ENCODE measurements around the gene TMEM91. TPM values are rescaled to one million over a fixed set of nuclear protein-coding genes. Genes with fewer than 3 reads are reported as not detected.

TMEM91 gene
- total and polyA plus RNA-seq, 2 donors (not counting 3 experiments of a cell fraction or from before 2014, with no cell fraction given): 9.0 to 13.2 TPM

DNA sequence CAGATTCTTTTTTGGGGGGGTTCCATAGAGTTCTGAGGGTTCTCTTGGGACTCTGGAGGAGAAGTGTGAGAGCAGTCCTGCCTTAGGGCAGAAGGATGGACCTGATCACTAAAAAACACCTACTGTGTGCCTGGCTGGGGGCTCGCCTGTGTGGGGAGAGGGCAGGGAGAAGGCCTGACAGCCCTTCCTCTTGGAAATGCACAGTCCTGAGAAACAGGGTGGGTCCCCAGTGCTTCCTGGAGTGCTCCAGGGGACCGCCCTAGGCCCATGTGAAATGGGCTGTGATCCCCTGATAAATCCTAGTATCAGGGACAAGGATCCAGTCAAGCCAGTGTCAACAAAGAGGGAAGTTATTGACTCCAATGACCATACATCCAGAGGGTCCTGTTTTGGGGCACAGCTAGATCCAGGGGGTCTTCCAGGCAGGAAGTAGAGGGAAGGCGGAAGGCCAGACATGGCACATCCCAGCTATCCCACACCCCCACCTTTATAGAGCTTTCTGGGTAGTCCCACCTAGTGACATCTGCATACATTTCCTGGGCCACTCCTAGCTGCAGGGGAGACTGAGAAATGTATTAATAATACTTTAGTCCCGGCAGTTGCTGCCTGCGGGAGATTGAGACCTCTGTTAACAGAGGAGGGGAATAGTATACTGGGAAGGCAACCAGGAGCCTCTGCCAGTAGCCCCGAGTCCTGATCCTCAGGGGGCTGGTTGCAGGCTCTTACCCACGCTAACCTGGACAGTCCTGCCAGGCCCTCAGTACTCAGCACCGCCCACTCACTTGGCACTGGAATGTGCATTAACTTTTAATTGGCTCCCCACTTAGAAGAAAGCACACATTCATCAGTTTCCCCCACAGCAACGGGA lies 35.0 kb downstream of the TMEM91 start:
- H3K9me3 ChIP-seq (replicated peaks; ENCODE audit: control insufficient read depth, insufficient read depth, low read length): no peaks in the 10 kb centered on the region
- no peak overlapping the region for H3K4me3 ChIP-seq (replicated peaks in 1 of 3; ENCODE audit: insufficient read depth in 1 of 3, low read depth in 1 of 3, low read length in 3 of 3)
- ChIA-PET CTCF (no interaction called here), POLR2A (no interaction called here)
- no peaks in the 10 kb centered on the region for H3K9me1 ChIP-seq (replicated peaks; ENCODE audit: control insufficient read depth, extremely low read depth, insufficient read depth, low read length)
- intact Hi-C loops (cut with micrococcal nuclease): no loop called here
- DNase-seq (ENCODE audit: low read depth, low spot score) (no peak), FAIRE-seq (no peak)
- no peaks in the 10 kb centered on the region for H3K27me3 ChIP-seq (ENCODE audit: control insufficient read depth in 2 of 2, insufficient read depth in 2 of 2, low read length in 2 of 2)
- TF ChIP-seq, protein P1, sequence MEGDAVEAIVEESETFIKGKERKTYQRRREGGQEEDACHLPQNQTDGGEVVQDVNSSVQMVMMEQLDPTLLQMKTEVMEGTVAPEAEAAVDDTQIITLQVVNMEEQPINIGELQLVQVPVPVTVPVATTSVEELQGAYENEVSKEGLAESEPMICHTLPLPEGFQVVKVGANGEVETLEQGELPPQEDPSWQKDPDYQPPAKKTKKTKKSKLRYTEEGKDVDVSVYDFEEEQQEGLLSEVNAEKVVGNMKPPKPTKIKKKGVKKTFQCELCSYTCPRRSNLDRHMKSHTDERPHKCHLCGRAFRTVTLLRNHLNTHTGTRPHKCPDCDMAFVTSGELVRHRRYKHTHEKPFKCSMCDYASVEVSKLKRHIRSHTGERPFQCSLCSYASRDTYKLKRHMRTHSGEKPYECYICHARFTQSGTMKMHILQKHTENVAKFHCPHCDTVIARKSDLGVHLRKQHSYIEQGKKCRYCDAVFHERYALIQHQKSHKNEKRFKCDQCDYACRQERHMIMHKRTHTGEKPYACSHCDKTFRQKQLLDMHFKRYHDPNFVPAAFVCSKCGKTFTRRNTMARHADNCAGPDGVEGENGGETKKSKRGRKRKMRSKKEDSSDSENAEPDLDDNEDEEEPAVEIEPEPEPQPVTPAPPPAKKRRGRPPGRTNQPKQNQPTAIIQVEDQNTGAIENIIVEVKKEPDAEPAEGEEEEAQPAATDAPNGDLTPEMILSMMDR (IDR thresholded peaks at IDR 0.05; ENCODE audit: extremely low read depth in 1 of 2, insufficient read depth in 1 of 2, low read depth in 1 of 2, low read length in 2 of 2): no peak
- TF ChIP-seq JUN (IDR thresholded peaks at IDR 0.05; ENCODE audit: borderline replicate concordance, insufficient read depth, insufficient read length, low read depth): no peak
- TF ChIP-seq POLR2AphosphoS5 (IDR thresholded peaks at IDR 0.05; ENCODE audit: insufficient read depth, low read depth, low read length): no peak
- TF ChIP-seq FOS (IDR thresholded peaks at IDR 0.05; ENCODE audit: borderline replicate concordance, insufficient read depth, low read length): no peak
- no peak for TF ChIP-seq GATA2 (IDR thresholded peaks at IDR 0.05; ENCODE audit: insufficient read depth, insufficient read length, low read depth, low read length)
- no peak for TF ChIP-seq MYC (IDR thresholded peaks at IDR 0.05; ENCODE audit: low read depth, low read length)
- TF ChIP-seq EZH2 (IDR thresholded peaks at IDR 0.05; ENCODE audit: borderline replicate concordance, low read depth, low read length, severe bottlenecking): no peak
- TF ChIP-seq, protein P2, sequence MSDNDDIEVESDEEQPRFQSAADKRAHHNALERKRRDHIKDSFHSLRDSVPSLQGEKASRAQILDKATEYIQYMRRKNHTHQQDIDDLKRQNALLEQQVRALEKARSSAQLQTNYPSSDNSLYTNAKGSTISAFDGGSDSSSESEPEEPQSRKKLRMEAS (IDR thresholded peaks at IDR 0.05; ENCODE audit: insufficient read depth, insufficient read length): no peak
- no peak for TF ChIP-seq POLR2A (IDR thresholded peaks at IDR 0.05; ENCODE audit: low read depth, low read length)
- H2AFZ ChIP-seq (ENCODE audit: low read depth, low read length): no peak overlapping the region
- H3K4me2 ChIP-seq (ENCODE audit: insufficient read depth, low read length): no peak overlapping the region
- H4K20me1 ChIP-seq (replicated peaks; ENCODE audit: control insufficient read depth, extremely low read depth, insufficient read depth, low read length): no peaks in the 10 kb centered on the region
- peaks cover 9% of the 10 kb centered on the region for H3K4me1 ChIP-seq (ENCODE audit: control insufficient read depth, extremely low read depth, insufficient read depth, low read length)
- no peak overlapping the region for H3K27ac ChIP-seq (ENCODE audit: insufficient read depth, low read depth, low read length)
- dilution Hi-C loops (cut with MboI; ENCODE audit: extremely low pct_ligation_motif_present, low sequenced_read_pairs): no loop called here
- peaks cover 0 to 20% of the 10 kb centered on the region in 2 experiments for H3K36me3 ChIP-seq (ENCODE audit: control insufficient read depth in 2 of 2, extremely low read depth in 1 of 2, insufficient read depth in 2 of 2, low read length in 2 of 2)
- no peak overlapping the region for H3K9ac ChIP-seq (replicated peaks; ENCODE audit: extremely low read depth, insufficient read depth, low read length)
- BruUV-seq (replicated peaks): no TSS peak
- H3K79me2 ChIP-seq (ENCODE audit: control insufficient read depth, insufficient read depth, low read length): no peaks in the 10 kb centered on the region
